GF-D8 (cell line): ENCODE measurements around the gene CC2D2A.

ENCODE experiments used
- DNase-seq: peaks from one replicate; lab custom pipeline; 2025; lab: John Stamatoyannopoulos, UW

CC2D2A gene

DNA sequence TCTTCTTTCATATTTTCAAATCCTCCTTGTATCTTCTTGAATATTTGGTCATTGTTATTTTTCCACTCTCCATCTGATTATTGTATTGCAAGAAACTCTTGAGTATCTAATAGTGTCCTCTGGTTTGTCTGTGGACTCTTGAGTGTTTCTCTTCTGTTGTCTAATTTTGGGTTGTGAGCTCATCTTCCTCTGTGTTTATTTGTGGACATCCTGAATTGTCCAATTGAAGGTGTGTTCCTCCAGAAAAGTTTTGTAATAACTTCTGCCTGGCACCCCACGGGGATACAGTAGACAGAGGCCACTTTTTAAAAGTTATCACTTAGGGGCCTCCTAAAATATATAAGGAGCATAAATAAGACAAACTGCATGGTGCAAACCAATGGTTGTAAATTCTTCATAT is 3.1 kb upstream of the CC2D2A start:
- DNase-seq: no peak

DNA sequence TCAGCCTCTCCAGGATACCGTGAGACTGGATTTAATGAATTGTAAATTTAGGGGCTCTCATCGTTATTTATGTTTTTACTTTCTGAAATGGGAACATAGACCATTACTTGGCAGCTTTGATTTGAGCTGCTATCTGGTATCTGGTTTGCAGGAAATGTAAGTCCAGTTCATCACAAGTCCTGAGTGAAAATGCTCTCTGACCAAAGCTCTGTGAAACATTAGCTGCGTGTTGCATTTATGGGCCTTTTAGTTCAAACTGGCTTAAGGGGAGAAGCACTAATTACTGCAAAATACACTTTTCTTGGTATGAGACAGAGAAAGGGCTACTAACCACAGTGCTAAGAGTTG is 420 bp downstream of the CC2D2A start:
- DNase-seq: no peak

DNA sequence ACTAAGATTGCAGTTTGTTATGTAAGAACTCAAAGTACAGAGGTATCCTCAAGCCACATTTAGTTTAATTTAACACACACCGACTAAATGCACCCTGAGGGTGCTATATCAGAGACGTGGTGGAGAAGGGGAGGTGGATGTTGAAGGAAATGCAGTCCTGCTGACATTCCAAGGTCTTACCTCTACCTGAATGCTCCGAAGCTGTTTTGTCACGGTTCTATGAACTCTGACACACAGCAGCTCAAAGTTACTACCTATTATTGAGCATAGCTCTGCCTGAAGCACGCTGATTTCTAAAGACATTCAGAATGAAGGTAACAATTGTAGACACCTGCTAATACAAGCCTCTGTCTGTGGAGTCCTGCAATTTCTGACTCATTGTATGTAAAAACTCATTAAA is 6.7 kb downstream of the CC2D2A start:
- no peak for DNase-seq

DNA sequence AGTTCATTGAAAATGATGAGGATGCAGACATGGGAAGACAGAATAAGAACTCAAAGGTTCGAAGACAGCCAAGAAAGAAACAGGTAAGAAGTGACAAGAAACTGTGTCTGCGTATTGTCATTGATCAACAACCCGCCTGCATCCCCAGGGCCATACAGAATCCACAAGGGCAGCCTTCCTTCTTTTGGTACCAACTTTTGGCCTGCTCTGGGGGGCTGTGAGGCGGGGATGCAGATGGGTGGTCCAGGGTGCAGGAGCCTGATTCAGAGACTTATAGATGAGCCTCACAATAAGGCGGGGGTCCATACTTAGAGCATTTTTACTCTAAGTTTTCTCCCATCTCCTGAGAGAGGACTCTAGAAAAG is 9.0 kb downstream of the CC2D2A start:
- DNase-seq: no peak

DNA sequence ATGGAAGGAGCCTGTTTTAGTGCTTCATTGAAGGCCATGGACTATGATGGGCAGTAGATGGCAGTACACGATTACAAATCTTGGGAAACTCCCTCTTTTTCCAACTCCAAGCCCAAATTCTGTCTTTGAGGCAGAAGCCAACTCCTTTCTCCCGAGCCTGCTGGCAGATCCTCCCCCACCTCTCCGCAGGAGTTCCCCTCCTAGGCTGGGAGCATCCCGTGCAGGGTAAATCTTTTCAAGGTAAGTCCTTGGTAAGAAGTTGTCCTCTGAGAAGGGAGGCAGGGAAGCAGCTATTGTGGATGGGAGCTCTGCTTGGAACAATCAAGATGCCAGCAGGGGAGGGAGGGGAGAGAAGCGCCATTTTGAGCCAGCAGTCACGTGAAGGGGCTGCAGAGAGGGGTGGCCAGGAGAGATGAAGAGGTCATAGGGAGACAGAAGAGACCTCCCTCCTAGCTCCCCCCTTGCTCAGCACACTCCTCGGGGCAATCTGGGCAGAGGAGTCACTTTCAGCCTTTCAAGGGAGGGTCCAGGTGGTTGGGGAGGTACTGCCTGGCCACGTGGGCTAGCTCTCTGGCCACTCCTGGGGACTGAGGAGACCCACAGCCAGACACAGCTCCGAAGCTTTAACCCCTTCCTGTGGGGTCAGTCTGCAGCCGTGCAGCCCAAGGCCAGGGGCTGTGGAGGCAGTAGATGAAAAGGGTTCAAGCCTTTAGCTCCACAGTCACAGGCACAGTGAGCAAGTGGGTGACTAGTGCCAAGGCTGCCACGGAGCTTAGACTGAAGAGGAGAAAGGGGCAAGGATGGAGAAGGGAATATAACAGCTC is 9.6 kb downstream of the CC2D2A start:
- no peak for DNase-seq

DNA sequence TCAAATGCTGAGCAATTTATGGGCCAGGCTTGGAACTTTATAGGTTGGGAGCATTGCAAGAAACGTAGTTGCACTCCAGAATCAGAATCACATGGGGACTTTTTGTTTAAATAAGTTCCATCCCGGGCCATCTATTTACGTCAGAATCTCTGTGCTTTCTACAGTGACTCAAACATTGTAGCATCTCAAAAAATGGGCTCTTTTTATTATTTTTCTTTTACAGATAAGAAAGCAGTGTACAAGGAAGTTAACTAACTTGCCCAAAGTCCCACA is 10.2 kb downstream of the CC2D2A start:
- DNase-seq: no peak

DNA sequence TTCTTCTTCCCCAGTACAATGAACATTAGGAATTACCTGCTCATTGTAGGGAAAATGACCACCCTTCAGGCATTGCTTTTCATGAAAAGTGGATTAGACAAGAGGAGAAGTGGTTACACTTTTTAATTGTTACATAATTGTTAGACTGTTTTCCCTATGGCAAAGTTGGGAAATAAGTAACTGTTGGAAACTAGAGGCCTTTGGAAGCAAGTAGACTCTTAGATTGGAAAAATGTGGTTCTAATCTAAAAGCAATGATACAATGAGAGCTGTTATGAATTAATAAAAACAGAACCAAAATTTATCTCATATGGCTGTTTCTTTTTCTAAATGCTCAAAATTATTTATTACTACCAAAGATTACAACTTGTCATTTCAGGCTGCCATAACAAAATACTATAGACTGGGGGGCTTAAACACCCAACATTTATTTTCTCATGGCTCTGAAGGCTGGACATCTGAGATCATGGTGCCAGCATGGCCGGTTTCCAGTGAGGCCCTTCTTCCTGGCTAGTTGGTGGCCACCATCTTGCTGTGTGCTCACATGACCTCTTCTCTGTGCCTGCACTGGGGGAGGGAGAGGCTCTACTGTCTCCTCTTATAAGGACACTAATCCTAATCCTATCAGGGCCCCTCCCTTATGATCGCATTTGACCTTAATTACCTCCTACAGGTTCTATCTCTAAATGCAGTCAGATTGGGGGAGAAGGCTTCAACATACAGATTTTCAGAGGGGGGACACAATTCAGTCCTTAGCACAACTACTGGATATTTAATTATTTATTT is 12.5 kb downstream of the CC2D2A start:
- DNase-seq: no peak

DNA sequence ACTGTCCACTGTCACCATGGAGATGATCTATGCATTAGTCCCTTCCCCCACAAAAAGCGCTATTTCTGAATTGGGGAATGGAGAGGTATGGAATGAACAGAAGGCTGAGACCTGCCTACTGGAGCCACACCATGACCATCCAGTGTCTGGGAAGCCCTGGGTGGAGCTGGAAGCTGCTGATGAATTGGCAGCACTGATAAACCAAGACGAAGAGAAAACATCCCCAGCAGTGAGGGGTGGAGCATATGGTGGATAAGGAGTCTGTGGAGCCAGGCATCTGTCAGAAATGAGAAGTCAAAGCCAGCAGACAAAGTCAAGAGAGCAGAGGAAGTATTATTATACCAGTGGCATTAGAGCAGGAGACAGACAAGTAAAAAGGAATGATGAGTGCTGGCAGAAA is 13.2 kb downstream of the CC2D2A start:
- no peak for DNase-seq

DNA sequence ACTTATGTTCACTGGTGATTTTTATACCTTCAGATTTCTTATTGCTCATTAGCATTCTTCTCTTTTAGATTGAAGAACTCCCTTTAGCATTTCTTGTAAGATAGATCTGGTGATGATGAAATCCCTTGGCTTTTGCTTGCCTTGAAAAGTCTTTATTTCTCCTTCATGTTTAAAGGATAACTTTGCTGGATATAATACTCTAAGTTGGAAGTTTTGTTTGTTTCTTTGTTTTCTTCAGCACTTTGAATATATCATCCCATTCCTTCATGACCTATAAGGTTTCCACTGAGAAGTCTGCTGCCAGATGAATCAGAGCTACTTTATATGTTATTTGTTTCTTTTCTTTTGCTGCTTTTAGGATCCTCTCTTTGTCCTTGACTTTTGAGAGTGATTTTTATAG is 18.5 kb downstream of the CC2D2A start:
- DNase-seq: no peak

DNA sequence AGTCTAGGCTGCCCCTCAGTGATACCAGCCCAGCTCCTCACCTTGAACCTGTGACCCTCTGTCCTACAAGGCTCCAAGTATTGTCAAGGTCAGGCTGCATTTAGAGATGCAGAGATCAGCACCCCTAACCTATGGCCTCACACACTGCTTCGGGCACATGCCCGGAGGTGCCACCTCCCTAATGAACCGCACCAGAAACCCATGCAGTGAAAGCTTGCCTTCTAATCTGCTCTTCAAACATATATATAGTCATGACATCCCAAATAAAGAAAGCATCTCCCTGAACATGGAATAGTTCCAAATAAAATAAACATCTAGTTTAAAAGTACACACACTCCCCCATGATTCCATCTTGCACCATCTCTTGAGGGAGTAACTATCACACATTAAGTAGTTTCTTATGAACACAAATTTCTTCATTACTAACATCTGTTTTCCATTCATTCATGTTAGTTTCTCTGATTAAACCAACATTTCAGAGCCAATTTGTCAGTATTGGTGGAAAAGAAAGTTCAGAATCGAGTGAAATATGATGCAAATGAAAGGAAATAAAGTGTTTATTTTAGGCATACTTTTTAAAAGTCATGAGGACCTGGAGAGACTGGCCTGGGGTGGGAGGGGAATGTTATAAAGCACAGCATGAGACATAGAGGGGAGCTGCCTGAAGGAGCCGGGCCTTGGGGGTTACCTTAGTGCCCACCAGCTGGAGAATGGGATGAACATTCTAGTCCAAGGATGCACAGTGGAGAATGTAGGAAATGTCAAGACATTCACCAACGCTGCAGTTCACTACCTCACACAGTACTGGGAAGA is 19.2 kb downstream of the CC2D2A start:
- DNase-seq: no peak

DNA sequence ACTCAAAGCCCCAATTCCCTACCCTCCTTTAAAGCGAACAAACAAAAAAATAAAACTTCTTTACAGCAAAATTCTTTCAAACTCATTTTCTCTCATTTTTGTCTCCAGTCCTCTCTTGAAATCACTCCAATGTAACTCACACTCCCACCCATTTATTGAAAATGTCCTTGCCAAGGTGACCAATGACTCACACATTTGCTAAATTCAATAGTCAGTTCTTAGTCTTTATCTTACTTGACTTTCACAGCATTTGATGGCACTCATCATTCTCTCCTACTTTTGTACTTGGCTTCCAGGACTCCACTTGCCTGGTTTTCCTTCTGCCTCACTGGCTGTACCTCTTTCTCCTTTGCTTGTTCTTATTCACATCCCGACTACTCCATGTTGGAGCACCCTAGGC is 19.9 kb downstream of the CC2D2A start:
- DNase-seq: no peak

DNA sequence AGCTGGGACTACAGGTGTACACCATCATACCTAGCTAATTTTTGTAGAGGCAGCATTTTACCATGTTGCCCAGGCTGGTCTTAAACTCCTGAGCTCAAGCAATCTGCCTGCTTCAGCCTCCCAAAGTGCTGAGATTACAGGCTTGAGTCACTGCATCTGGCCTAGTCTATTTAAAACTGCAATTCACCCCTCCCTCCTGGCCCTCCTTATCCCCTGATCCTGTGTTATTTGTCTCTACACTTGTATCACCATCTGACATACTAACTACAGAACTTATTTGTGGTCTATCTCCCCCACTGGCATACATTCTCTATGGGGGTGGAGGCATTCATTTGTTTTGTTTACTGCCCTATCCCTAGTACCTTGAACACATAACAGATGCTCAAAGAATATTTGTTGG is 23.7 kb downstream of the CC2D2A start:
- no peak for DNase-seq

DNA sequence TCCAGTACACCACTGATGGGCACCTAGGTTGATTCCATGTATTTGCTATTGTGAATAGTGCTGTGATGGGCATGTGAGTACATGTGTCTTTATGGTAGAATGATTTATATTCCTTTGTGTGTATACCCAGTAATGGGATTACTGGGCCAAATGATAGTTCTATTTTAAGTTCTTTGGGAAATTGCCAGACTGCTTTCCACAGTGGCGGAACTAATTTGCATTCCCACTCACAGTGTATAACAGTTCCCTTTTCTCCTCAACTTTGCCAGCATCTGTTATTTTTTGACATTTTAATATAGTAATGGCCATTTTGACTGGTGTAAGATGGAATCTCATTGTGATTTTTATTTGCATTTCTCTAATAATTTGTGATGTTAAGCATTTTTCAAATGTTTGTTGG is 25.9 kb downstream of the CC2D2A start:
- no peak for DNase-seq

DNA sequence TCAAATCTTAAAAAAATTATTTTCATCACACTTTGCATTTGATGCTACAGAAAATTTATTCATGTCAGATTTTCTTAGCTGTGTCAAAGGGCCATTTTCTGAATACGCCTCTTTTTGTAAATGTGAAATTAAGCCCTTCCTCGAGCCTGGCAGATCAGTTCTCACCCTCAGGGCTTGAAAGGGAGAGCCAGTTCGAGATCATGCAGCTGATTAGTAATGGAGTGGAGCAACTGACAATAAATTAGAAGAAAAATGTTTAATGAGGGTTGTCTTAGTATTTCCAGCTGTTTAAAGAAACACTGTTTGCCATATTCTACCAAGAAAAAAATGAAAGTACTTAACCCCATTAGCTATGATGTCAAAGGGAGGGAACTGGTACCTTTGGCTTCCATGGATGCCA is 28.7 kb downstream of the CC2D2A start:
- no peak for DNase-seq

DNA sequence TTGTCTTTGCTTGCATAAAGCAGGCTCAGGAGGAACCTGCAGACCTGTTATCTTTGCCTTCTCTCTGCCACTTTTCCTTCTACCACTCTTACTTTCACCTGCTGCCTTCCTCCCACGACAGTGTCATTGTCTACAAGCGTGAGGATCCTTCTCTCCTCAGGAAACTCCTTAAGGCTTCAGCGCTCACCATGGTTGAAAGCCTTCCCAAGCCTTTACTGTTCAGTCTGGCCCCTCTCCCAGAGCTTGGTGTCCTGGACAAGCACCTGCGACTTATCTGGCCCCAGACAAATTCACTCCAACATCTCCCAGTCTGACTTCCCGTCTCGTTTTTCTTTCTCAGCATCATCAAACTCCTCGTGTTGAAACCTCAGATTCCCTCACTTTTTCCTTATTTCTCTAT is 31.0 kb downstream of the CC2D2A start:
- DNase-seq: no peak

DNA sequence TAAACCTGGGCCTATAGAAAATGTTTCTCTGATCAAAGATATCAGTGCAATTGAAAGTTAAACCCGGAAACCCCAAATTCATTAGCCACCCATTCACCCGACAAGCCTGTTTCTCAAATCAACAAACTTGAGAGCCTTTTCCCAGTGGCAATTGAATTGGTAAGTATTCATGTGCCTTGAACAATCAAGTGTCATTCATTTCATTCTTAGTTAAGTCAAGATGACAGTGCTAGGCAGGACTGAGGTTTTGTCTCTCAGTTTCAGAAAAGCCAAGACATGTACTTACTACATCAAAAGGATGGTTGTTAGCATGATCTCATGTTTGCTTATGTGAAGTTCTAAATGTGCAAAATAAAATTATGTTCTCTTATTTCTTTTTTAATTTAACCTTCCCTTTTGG is 32.3 kb downstream of the CC2D2A start:
- no peak for DNase-seq

DNA sequence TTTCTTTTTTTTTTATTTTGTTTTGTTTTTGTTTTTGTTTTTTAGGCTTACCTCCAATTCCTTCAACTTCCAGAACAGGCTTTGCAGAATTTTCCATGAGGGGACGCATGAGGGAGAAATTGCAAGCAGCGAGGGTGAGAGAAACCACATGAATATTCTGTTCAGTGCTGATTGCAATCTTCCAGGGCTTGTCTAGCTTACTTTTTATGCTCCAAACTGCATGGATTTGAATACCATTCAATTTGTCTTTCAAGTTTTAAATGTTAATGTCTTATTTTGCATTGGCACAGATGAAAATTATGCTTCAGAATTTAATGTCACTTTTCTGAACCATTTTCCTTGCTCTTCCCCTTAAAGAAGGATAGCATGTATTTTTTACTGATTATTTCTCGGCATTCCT is 32.7 kb downstream of the CC2D2A start:
- DNase-seq: no peak

DNA sequence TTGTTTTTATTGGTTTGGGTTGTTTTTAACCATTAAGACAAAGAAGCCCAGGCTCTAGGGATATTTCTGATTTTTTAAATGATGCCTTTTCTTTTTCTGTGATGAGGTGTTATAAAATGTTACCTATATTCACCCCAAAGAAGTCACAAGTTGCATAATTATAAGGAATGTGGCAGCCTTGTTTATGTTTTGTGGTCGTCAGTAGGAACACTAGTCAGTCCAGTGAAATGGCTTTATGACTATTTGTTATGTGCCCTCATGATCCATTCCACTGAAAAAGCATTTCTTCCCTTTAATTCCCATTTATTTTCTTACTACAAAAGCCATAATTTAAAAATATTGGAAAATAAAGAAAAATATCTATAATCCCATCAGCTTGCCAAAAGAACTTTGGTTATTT is 34.4 kb downstream of the CC2D2A start:
- DNase-seq: no peak

DNA sequence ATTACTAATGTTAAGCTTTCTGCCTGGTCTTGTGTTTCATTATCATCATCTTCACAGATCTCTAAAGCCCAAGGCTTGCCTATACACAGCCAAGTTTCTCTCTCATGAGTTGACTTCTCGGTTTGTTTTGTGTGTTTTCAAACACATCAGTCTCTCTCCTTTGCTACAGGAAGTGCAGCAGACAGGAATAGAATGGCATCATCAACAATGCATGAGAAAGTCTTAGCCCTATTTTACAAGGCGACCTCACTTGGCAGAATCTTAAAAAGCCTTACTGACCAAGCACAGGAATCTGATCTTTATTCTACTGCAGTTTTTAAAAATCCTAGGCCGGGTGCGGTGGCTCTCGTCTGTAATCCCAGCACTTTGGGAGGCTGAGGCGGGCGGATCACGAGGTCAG is 36.8 kb downstream of the CC2D2A start:
- no peak for DNase-seq

DNA sequence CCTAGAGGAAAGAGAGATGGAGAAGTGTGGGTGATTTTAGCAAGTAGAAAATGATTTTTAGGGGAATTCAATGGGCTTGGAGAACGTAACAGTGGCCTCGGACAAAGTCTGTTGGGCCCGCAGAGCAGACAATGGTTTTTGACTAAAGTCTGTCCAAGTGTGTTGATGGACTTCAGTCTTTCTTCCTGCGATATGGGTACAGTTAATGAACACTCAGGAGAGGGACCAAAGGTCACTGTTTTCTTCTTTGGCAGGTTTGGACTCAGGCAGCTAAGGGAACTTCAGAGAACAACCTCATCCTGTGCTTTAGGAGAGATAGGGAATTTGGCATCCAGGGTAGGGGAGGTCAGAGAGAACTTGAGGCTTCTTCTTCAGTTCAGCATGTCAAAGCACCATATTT is 38.0 kb downstream of the CC2D2A start:
- DNase-seq: no peak

DNA sequence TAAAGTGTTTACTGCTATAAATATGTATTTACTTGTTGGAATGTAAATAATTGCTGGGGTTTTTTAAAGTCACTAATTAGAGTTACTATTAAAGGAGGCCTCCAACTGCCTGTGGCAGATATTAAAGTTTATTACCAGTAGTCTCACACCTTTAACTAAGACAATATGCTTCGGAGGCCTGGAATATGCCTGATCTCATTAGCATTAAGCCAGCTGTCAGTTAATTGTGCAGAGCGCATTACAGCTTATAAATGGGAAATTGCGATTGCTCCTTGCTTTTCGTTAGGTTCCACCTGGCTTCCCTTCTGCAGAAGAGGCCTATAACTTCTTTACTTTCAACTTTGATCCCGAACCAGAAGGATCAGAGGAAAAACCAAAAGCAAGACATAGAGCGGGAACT is 41.3 kb downstream of the CC2D2A start:
- DNase-seq: no peak

DNA sequence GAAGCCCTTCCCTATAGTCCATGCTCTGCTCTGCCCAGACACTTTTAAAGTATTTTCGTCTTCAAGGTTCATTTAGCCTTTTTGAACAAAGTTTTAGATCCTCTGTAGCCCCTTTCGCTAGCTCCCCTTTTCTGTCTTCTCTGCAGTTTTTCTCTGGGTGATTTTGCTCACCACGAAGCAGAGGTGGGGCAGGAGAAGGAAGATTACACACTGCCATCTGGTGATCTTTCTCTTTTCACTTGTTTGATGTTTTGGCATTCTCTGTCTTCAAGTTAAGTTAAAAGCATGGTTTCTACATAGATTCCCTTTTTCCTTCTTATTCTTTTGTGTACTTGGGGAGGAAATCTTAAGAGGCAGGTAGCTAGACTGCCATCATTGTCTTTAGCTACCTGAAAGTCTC is 43.9 kb downstream of the CC2D2A start:
- no peak for DNase-seq

DNA sequence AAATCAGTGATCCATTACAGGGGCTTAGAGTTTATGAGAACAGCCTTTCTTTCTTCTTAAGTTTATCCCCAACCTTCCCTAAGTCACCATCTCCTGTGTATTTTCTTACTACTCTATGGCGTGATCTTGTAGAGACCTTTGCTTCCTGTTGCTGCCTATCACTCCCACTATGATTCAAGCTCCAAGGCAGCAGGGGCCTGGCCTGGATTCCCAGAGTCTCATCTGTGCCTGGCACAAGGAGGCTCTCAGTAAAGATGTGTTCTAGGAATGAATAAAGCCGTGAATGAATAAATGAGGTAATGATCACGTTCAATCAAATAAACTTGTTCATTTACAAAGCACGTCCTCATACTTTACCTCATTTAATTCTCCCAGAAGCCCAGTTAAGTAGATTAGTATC is 45.4 kb downstream of the CC2D2A start:
- DNase-seq: no peak
